GM23338 (cell line): ENCODE results near the gene STEAP2. TPM values are rescaled to one million over a fixed set of nuclear protein-coding genes. Genes with fewer than 3 reads are reported as not detected.
A peak's percentile ranks its signal among the peaks of the same experiment; 100 is the strongest.

Experiments used
- ATAC-seq: fragments of 200-7000 bp; cut with Tn5 transposase; 3 replicates; pipeline ENCODE4 v1.9.1; 2020
- DNase-seq: peaks from one replicate; pipeline ENCODE4 v3.0.0-alpha.2; 2015; ENCODE audit warnings: low spot score
- H2AFZ ChIP-seq: fragments of 200-600 bp; sonication (generic); 2 replicates; pipeline ENCODE4 v1.8.0; 2016; ENCODE audit warnings: antibody characterized with exemption, mild to moderate bottlenecking, moderate library complexity
- H3F3A ChIP-seq: fragments of 200-600 bp; sonication (generic); replicated peaks from 2 replicates; pipeline ENCODE4 v1.8.0; 2017; ENCODE audit warnings: antibody characterized with exemption, mixed run types, low read depth
- H3K27ac ChIP-seq: fragments of 200-600 bp; sonication (generic); 2 replicates; pipeline ENCODE4 v1.6.1; 2016; ENCODE audit warnings: low read depth
- H3K27me3 ChIP-seq: fragments of 200-600 bp; sonication (generic); 2 replicates; pipeline ENCODE4 v1.8.0; 2016; ENCODE audit warnings: mild to moderate bottlenecking, mixed run types, moderate library complexity; ENCODE audit not compliant: insufficient read depth
- H3K36me3 ChIP-seq: fragments of 200-600 bp; sonication (generic); 2 replicates; pipeline ENCODE4 v1.8.0; 2016; ENCODE audit warnings: mild to moderate bottlenecking; ENCODE audit not compliant: insufficient read depth
- H3K4me1 ChIP-seq: fragments of 200-600 bp; sonication (generic); 2 replicates; pipeline ENCODE4 v1.8.0; 2016; ENCODE audit warnings: mild to moderate bottlenecking, moderate library complexity; ENCODE audit not compliant: insufficient read depth
- H3K4me2 ChIP-seq: fragments of 200-600 bp; sonication (generic); 2 replicates; pipeline ENCODE4 v1.7.1; 2017; ENCODE audit warnings: mixed run types
- H3K4me3 ChIP-seq: fragments of 200-600 bp; sonication (generic); 2 replicates; pipeline ENCODE4 v1.6.1; 2016; ENCODE audit warnings: mixed run types
- H3K79me2 ChIP-seq: fragments of 200-600 bp; sonication (generic); replicated peaks from 2 replicates; pipeline ENCODE4 v1.8.0; 2017; ENCODE audit warnings: mild to moderate bottlenecking; ENCODE audit not compliant: insufficient read depth
- H3K9me2 ChIP-seq: fragments of 200-600 bp; sonication (generic); 2 replicates; pipeline ENCODE4 v1.8.0; 2017; ENCODE audit not compliant: insufficient read depth
- H4K20me1 ChIP-seq: fragments of 200-600 bp; sonication (generic); replicated peaks from 2 replicates; pipeline ENCODE4 v1.8.0; 2017; ENCODE audit warnings: mild to moderate bottlenecking; ENCODE audit not compliant: insufficient read depth
- H3K27ac Mint-ChIP-seq: 2 replicates; pipeline ENCODE4 v1.8.0; 2020; ENCODE audit warnings: inconsistent platforms, mild to moderate bottlenecking, moderate library complexity, mixed read lengths
- H3K27me3 Mint-ChIP-seq: 3 replicates; pipeline ENCODE4 v1.8.0; 2022; ENCODE audit warnings: low read depth, mild to moderate bottlenecking, moderate library complexity, mixed read lengths, inconsistent platforms; ENCODE audit not compliant: insufficient read depth, poor library complexity
- H3K36me3 Mint-ChIP-seq: 3 replicates; pipeline ENCODE4 v1.8.0; 2021; ENCODE audit warnings: low read depth, mild to moderate bottlenecking, inconsistent platforms, moderate library complexity, mixed read lengths
- H3K4me1 Mint-ChIP-seq: 3 replicates; pipeline ENCODE4 v1.8.0; 2020; ENCODE audit warnings: mild to moderate bottlenecking, inconsistent platforms, mixed read lengths
- H3K4me3 Mint-ChIP-seq: 3 replicates; pipeline ENCODE4 v1.8.0; 2021; ENCODE audit warnings: moderate library complexity, mild to moderate bottlenecking, inconsistent platforms, mixed read lengths
- H3K9me3 Mint-ChIP-seq: 3 replicates; pipeline ENCODE4 v1.8.0; 2020; ENCODE audit warnings: moderate library complexity, mild to moderate bottlenecking, inconsistent platforms, mixed read lengths
- CREB1 ChIP-seq: fragments of 250-450 bp; sonication (Bioruptor Pico); IDR thresholded peaks from 2 replicates; pipeline ENCODE4 v1.5.0; 2020; ENCODE audit warnings: low read depth, mild to moderate bottlenecking, moderate library complexity
- CTCF ChIP-seq, 2 experiments: fragments of 200-600 bp in 1 of 2; sonication (generic) in 1 of 2; conservative IDR thresholded peaks; 2 replicates each; pipeline versions ENCODE4 v1.5.1 to v1.6.1; 2016 to 2017; ENCODE audit warnings: antibody characterized with exemption in 2 of 2, low read depth in 2 of 2, mild to moderate bottlenecking in 2 of 2, moderate library complexity in 1 of 2
- ETS1 ChIP-seq: IDR thresholded peaks from 2 replicates; pipeline ENCODE4 v1.6.1; 2016; ENCODE audit warnings: antibody characterized with exemption
- EZH2 ChIP-seq: fragments of 200-600 bp; sonication (generic); IDR thresholded peaks from one replicate; pipeline ENCODE4 v1.8.0; 2017; ENCODE audit warnings: antibody characterized with exemption, mild to moderate bottlenecking, low read depth; ENCODE audit not compliant: unreplicated experiment
- EZH2phosphoT487 ChIP-seq: fragments of 200-600 bp; sonication (generic); IDR thresholded peaks from one replicate; pipeline ENCODE4 v1.8.1; 2018; ENCODE audit warnings: antibody characterized with exemption; ENCODE audit not compliant: unreplicated experiment
- JUNB ChIP-seq: IDR thresholded peaks from one replicate; pipeline ENCODE4 v1.6.1; 2016; ENCODE audit warnings: antibody characterized with exemption; ENCODE audit not compliant: unreplicated experiment
- NANOG ChIP-seq: IDR thresholded peaks from 2 replicates; pipeline ENCODE4 v1.6.1; 2016; ENCODE audit warnings: antibody characterized with exemption, borderline replicate concordance
- POLR2AphosphoS5 ChIP-seq: IDR thresholded peaks from 2 replicates; pipeline ENCODE4 v1.6.1; 2016; ENCODE audit warnings: antibody characterized with exemption, low read depth
- REST ChIP-seq: IDR thresholded peaks from one replicate; pipeline ENCODE4 v1.6.1; 2018; ENCODE audit warnings: antibody characterized with exemption; ENCODE audit not compliant: unreplicated experiment
- STAT1 ChIP-seq: IDR thresholded peaks from one replicate; pipeline ENCODE4 v1.6.1; 2016; ENCODE audit warnings: antibody characterized with exemption; ENCODE audit not compliant: unreplicated experiment
- ZNF114 ChIP-seq: fragments of 250-450 bp; sonication (Bioruptor Pico); IDR thresholded peaks from 2 replicates; pipeline ENCODE4 v1.5.0; 2020; ENCODE audit warnings: mild to moderate bottlenecking, moderate library complexity
- ZNF331 ChIP-seq: fragments of 250-450 bp; sonication (Bioruptor Pico); IDR thresholded peaks from 2 replicates; pipeline ENCODE4 v1.5.0; 2020; ENCODE audit warnings: low read depth, mild to moderate bottlenecking, moderate library complexity
- polyA plus RNA-seq: library from polyadenylated mRNA; unstranded; fragments of >200 nt; fragmentation: Nextera tagmentation; extraction: Ambion mirVana; gene quantifications from 2 replicates; pipeline ENCODE4 v1.2.1, GENCODE V29; 2016
- total RNA-seq: library from RNA; depleted of rRNA; stranded (reverse); fragments of >200 nt; shearing (Covaris generic); gene quantifications from 2 replicates; pipeline ENCODE4 v1.2.3, GENCODE V29; 2014
- TF ChIP-seq, protein P1 (sequence below): fragments of 250-450 bp; sonication (Bioruptor Pico); IDR thresholded peaks from 2 replicates; pipeline ENCODE4 v1.5.0; 2020; ENCODE audit warnings: mild to moderate bottlenecking, moderate library complexity

STEAP2 gene
- total and polyA plus RNA-seq, 2 experiments from 2014 or later: 13.1 to 22.0 TPM

GRCh38 chr7:90216080-90216674, 4.6 kb downstream of the STEAP2 start:
- Mint-ChIP-seq H3K4me3 (peak overlapping the region; percentile 36; the same call in 2 of the 3 replicates), H3K9me3 (no peaks in the 10 kb centered on the region), H3K27ac (peak overlapping the region; percentile 77), H3K27me3 (peaks cover 2% of the 10 kb centered on the region), H3K36me3 (peaks cover 9% of the 10 kb centered on the region), H3K4me1 (peaks cover 20% of the 10 kb centered on the region)
- Histone ChIP-seq H3K4me2 (peak overlapping the region; percentile 40), H3K4me1 (peaks cover 35% of the 10 kb centered on the region), H3K79me2 (peaks cover 82% of the 10 kb centered on the region), H3F3A (no peaks in the 10 kb centered on the region; the same call in 1 of the 2 replicates), H2AFZ (no peak overlapping the region), H4K20me1 (no peaks in the 10 kb centered on the region), H3K27ac (no peak overlapping the region; the same call in 1 of the 2 replicates), H3K27me3 (no peaks in the 10 kb centered on the region), H3K9me2 (no peaks in the 10 kb centered on the region), H3K4me3 (no peak overlapping the region), H3K36me3 (no peaks in the 10 kb centered on the region)
- no peak for TF ChIP-seq ZNF114
- TF ChIP-seq STAT1: no peak
- no peak for TF ChIP-seq EZH2
- TF ChIP-seq CTCF (conservative IDR thresholded peaks at IDR 0.05; ENCODE audit: low read depth in 2 of 2): no peak
- no peak for TF ChIP-seq REST
- no peak for TF ChIP-seq POLR2AphosphoS5
- no peak for TF ChIP-seq ZNF331 (CRISPR knock-in tag)
- TF ChIP-seq EZH2phosphoT487: no peak
- TF ChIP-seq CREB1 (CRISPR knock-in tag): no peak
- TF ChIP-seq JUNB: no peak
- no peak for TF ChIP-seq NANOG
- no peak for TF ChIP-seq ETS1
- TF ChIP-seq, protein P1, sequence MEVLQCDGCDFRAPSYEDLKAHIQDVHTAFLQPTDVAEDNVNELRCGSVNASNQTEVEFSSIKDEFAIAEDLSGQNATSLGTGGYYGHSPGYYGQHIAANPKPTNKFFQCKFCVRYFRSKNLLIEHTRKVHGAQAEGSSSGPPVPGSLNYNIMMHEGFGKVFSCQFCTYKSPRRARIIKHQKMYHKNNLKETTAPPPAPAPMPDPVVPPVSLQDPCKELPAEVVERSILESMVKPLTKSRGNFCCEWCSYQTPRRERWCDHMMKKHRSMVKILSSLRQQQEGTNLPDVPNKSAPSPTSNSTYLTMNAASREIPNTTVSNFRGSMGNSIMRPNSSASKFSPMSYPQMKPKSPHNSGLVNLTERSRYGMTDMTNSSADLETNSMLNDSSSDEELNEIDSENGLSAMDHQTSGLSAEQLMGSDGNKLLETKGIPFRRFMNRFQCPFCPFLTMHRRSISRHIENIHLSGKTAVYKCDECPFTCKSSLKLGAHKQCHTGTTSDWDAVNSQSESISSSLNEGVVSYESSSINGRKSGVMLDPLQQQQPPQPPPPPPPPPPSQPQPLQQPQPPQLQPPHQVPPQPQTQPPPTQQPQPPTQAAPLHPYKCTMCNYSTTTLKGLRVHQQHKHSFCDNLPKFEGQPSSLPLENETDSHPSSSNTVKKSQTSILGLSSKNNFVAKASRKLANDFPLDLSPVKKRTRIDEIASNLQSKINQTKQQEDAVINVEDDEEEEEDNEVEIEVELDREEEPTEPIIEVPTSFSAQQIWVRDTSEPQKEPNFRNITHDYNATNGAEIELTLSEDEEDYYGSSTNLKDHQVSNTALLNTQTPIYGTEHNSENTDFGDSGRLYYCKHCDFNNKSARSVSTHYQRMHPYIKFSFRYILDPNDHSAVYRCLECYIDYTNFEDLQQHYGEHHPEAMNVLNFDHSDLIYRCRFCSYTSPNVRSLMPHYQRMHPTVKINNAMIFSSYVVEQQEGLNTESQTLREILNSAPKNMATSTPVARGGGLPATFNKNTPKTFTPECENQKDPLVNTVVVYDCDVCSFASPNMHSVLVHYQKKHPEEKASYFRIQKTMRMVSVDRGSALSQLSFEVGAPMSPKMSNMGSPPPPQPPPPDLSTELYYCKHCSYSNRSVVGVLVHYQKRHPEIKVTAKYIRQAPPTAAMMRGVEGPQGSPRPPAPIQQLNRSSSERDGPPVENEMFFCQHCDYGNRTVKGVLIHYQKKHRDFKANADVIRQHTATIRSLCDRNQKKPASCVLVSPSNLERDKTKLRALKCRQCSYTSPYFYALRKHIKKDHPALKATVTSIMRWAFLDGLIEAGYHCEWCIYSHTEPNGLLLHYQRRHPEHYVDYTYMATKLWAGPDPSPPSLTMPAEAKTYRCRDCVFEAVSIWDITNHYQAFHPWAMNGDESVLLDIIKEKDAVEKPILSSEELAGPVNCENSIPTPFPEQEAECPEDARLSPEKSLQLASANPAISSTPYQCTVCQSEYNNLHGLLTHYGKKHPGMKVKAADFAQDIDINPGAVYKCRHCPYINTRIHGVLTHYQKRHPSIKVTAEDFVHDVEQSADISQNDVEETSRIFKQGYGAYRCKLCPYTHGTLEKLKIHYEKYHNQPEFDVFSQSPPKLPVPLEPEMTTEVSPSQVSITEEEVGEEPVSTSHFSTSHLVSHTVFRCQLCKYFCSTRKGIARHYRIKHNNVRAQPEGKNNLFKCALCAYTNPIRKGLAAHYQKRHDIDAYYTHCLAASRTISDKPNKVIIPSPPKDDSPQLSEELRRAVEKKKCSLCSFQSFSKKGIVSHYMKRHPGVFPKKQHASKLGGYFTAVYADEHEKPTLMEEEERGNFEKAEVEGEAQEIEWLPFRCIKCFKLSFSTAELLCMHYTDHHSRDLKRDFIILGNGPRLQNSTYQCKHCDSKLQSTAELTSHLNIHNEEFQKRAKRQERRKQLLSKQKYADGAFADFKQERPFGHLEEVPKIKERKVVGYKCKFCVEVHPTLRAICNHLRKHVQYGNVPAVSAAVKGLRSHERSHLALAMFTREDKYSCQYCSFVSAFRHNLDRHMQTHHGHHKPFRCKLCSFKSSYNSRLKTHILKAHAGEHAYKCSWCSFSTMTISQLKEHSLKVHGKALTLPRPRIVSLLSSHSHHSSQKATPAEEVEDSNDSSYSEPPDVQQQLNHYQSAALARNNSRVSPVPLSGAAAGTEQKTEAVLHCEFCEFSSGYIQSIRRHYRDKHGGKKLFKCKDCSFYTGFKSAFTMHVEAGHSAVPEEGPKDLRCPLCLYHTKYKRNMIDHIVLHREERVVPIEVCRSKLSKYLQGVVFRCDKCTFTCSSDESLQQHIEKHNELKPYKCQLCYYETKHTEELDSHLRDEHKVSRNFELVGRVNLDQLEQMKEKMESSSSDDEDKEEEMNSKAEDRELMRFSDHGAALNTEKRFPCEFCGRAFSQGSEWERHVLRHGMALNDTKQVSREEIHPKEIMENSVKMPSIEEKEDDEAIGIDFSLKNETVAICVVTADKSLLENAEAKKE (CRISPR knock-in tag): no peak
- ATAC-seq: no peak
- DNase-seq: peak; percentile 25
